Ectodermal cell (in vitro differentiated cells): ENCODE data around the gene SSC5D.
"Not testable (repeated sequence)": the region's sequence is repeated elsewhere in the genome, so short reads cannot be mapped to it uniquely, and the experiment has no call there.

Source experiments
- H3K27ac ChIP-seq: 2 replicates; pipeline ENCODE4 v1.7.0; 2013; ENCODE audit warnings: mild to moderate bottlenecking, low read depth, low read length; ENCODE audit not compliant: insufficient read depth, poor library complexity, severe bottlenecking
- H3K27me3 ChIP-seq: 2 replicates; pipeline ENCODE4 v1.7.0; 2013; ENCODE audit warnings: mild to moderate bottlenecking, low read length; ENCODE audit not compliant: insufficient read depth, control insufficient read depth, poor library complexity, severe bottlenecking
- H3K36me3 ChIP-seq: one replicate; pipeline ENCODE4 v1.7.0; 2013; ENCODE audit warnings: low read length; ENCODE audit not compliant: control insufficient read depth, insufficient read depth
- H3K4me1 ChIP-seq: one replicate; pipeline ENCODE4 v1.7.0; 2013; ENCODE audit warnings: low read length; ENCODE audit not compliant: control insufficient read depth, insufficient read depth
- H3K4me3 ChIP-seq: 2 replicates; pipeline ENCODE4 v1.7.0; 2013; ENCODE audit warnings: low read depth, low read length, control low read depth; ENCODE audit not compliant: insufficient read depth
- H3K9me3 ChIP-seq: 2 replicates; pipeline ENCODE4 v1.7.0; 2013; ENCODE audit warnings: mild to moderate bottlenecking, low read length, moderate library complexity; ENCODE audit not compliant: control insufficient read depth
- WGBS, 2 experiments: methylation state at CpG; one replicate each; pipeline ENCODE4 v1.1.7; 2013; ENCODE audit warnings: missing lambda C conversion rate in 2 of 2; 5-methylcytosine and 5-hydroxymethylcytosine counted together

Gene SSC5D

DNA sequence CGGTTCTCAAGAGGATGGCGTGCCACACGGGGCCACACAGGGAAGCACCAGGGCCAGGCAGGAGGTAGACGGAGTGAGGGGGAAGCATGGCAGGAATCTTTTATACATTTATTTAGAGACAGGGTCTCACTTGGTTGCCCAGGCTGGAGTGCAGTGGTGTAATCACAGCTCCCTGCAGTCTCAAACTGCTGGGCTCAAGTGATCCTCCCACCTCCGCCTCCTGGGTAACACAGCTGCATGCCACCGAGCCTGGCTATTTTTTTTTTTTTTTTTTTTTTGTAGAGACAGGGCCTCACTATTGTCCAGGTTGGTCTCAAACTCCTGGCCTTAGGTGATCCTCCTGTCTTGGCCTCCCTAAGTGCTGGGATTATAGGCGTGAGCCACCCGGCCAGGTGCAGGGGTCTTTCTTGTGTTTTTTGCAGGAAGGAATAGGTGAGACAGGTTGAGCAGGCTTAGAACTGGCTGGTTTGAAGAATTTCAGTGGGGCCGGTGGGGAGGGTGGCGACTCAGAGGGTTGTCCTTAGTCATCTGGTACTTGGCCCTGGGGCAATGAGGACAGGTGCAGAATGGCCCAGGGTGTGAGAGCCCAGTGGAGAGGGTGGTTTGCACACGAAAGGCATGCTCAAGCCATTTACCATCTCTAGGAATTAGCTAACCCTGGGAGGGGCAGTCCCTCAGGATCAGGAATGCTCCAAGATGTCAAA lies 7.6 kb downstream of the SSC5D start:
- Histone ChIP-seq H3K27ac (no peak overlapping the region), H3K36me3 (no peaks in the 10 kb centered on the region), H3K4me1 (no peaks in the 10 kb centered on the region), H3K27me3 (no peaks in the 10 kb centered on the region), H3K9me3 (no peaks in the 10 kb centered on the region), H3K4me3 (no peak overlapping the region)
- WGBS, 2 experiments: 75 to 76% methylated on average over 11 of the region's 11 CpGs

GRCh38 chr19:55496820-55497219 lies 8.6 kb downstream of the SSC5D start:
- not testable (repeated sequence) for H3K4me3 ChIP-seq, H3K27ac ChIP-seq, H3K27me3 ChIP-seq, H3K4me1 ChIP-seq, H3K9me3 ChIP-seq, H3K36me3 ChIP-seq
- 80 to 82% methylated on average over 10 of the region's 10 CpGs for WGBS, 2 experiments

DNA sequence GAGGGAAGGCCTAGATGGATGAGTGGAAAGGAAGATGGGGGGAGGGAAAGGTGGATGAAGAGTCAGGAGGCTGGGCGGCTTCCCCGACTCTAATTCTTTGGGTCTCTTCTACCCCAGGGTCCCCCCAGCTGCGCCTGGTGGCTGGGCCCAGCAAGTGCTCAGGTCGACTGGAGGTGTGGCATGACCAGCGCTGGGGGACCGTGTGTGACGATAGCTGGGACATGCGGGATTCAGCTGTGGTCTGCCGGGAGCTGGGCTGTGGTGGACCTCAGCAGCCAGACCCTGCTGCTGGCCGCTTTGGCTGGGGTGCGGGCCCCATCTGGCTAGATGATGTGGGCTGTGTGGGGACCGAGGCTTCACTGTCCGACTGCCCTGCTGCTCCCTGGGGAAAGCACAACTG lies 9.5 kb downstream of the SSC5D start:
- Histone ChIP-seq H3K4me1 (no peaks in the 10 kb centered on the region), H3K27me3 (peaks cover 8% of the 10 kb centered on the region), H3K4me3 (no peak overlapping the region), H3K9me3 (no peaks in the 10 kb centered on the region), H3K36me3 (no peaks in the 10 kb centered on the region), H3K27ac (no peak overlapping the region)
- 88 to 89% methylated on average over 13 of the region's 13 CpGs for WGBS, 2 experiments

GRCh38 chr19:55498246-55498840 lies 10.1 kb downstream of the SSC5D start:
- WGBS, 2 experiments: 85 to 90% methylated on average over 2 of the region's 2 CpGs
- no peak overlapping the region for H3K27ac ChIP-seq
- H3K27me3 ChIP-seq: peaks cover 14% of the 10 kb centered on the region
- no peaks in the 10 kb centered on the region for H3K36me3 ChIP-seq
- H3K4me3 ChIP-seq: no peak overlapping the region
- no peaks in the 10 kb centered on the region for H3K4me1 ChIP-seq
- H3K9me3 ChIP-seq: no peaks in the 10 kb centered on the region

DNA sequence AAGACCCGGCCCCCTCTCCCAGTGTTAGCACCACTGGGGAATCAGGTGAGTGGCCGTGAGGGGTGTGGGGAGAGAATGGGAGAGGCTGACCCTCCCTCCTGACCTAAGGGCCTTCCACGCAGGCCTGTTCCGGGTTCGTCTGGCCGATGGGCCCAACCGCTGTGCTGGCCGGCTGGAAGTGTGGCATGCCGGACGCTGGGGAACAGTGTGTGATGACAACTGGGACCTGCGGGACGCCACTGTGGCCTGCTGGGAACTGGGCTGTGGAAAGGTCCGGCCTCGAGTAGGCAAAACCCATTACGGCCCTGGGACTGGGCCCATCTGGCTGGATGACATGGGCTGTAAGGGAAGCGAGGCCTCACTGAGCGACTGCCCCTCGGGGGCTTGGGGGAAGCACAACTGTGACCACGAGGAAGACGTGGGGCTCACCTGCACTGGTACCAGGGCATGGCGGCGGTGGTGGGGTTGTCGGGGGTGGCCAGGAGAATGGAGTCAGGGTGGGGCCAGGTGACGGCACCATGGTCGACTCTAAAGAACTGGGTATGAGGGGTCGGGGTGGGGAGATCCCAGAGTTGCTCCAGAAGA lies 12.2 kb downstream of the SSC5D start:
- Histone ChIP-seq H3K9me3 (no peaks in the 10 kb centered on the region), H3K4me1 (no peaks in the 10 kb centered on the region), H3K4me3 (no peak overlapping the region), H3K36me3 (no peaks in the 10 kb centered on the region), H3K27ac (no peak overlapping the region), H3K27me3 (peaks cover 26% of the 10 kb centered on the region)
- WGBS, 2 experiments: 94 to 95% methylated on average over 26 of the region's 26 CpGs

DNA sequence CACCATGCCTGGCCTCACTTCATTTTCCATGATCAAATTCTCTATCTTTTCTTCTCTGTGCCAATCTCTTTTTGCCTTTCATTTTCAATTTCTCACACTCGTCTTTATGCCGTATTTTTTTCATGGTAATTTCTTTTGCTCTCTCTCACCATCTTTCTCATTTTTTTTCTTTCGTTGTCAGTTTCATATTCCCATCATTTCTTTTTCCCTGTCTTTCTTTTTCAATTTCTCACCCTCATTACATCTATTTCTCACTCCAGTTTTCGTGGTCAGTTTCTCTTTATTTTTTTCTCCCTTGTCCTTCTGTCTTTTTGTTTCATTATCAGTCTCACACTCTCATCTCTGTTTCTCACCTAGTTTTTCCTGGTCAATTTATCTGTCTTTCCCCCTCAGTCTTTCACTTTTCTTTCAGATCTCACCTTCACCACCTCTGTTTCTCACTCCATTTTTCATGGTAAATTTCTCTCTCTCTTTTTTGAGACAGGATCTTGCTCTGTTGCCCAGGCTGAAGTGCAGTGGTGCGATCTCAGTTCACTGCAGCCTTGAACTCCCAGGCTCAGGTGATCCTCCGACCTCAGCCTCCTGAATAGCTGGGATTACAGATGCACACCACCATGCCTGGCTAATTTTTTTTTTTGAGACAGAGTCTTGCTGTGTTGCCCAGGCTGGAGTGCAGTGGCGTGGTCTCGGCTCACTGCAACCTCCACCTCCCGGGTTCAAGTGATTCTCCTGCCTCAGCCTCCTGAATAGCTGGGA lies 14.1 kb downstream of the SSC5D start:
- Histone ChIP-seq H3K4me3 (no peak overlapping the region), H3K4me1 (no peaks in the 10 kb centered on the region), H3K27me3 (peaks cover 26% of the 10 kb centered on the region), H3K36me3 (no peaks in the 10 kb centered on the region), H3K9me3 (no peaks in the 10 kb centered on the region), H3K27ac (no peak overlapping the region)
- 92 to 94% methylated on average over 9 of the region's 9 CpGs for WGBS, 2 experiments

DNA sequence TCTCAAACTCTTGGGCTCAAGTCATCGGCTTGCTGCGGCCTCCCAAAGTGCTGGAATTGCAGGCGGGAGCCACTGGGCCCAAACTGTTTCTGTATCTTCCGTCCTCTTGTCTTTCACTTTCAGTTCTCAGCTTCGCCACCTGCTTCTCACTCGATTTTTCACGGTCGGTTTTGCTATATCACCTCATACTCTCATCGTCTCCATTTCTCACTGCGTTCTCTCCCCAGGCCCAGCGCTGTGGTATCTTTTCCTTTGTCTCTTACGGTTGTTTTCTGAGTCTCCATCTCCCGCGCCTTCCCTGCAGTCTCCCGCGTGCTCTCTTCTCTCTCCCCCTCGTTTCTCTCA lies 14.9 kb downstream of the SSC5D start:
- Histone ChIP-seq H3K4me3 (no peak overlapping the region), H3K36me3 (no peaks in the 10 kb centered on the region), H3K4me1 (no peaks in the 10 kb centered on the region), H3K9me3 (no peaks in the 10 kb centered on the region), H3K27me3 (peaks cover 26% of the 10 kb centered on the region), H3K27ac (no peak overlapping the region)
- WGBS, 2 experiments: 89 to 92% methylated on average over 17 of the region's 17 CpGs

GRCh38 chr19:55503502-55504251 lies 15.4 kb downstream of the SSC5D start:
- Histone ChIP-seq H3K4me1 (no peaks in the 10 kb centered on the region), H3K27ac (no peak overlapping the region), H3K9me3 (no peaks in the 10 kb centered on the region), H3K36me3 (no peaks in the 10 kb centered on the region), H3K4me3 (no peak overlapping the region), H3K27me3 (peaks cover 26% of the 10 kb centered on the region)
- WGBS, 2 experiments: 31 to 32% methylated on average over 64 of the region's 64 CpGs

- Histone ChIP-seq H3K4me1 (no peaks in the 10 kb centered on the region), H3K9me3 (no peaks in the 10 kb centered on the region), H3K27me3 (peaks cover 26% of the 10 kb centered on the region), H3K4me3 (no peak overlapping the region), H3K27ac (no peak overlapping the region), H3K36me3 (no peaks in the 10 kb centered on the region)
- 49 to 53% methylated on average over 12 to 13 of the region's 13 CpGs for WGBS, 2 experiments
Measured at GRCh38 chr19:55504252-55504603, 16.0 kb downstream of the SSC5D start.

DNA sequence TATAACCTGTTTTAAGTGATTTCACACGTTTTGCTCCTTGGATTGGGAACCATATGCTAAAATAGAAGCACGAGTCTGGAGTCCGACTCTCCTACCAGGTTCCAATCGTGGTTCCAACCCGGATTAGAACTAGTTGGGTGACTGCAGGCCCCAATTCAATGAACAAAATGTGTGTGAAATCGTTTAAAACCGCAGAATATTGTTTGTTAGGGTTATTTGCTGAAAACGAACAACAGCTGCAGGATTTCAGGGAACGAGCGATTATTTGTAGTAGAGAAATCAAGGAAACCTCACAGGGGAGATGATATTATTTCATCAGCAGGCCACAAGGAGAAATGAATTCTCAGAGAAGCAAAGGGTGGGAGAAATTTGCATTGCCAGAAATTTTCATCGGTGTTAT lies 16.7 kb downstream of the SSC5D start:
- Histone ChIP-seq H3K4me3 (no peak overlapping the region), H3K36me3 (no peaks in the 10 kb centered on the region), H3K27me3 (peaks cover 26% of the 10 kb centered on the region), H3K4me1 (no peaks in the 10 kb centered on the region), H3K9me3 (no peaks in the 10 kb centered on the region), H3K27ac (no peak overlapping the region)
- WGBS, 2 experiments: 87 to 91% methylated on average over 11 of the region's 11 CpGs
